Central memory CD4-positive, alpha-beta T cell (primary cell): ENCODE measurements around the gene NUTM2F.
"Not testable (repeated sequence)": the region's sequence is repeated elsewhere in the genome, so short reads cannot be mapped to it uniquely, and the experiment has no call there.

Source experiments
- DNase-seq: peaks from one replicate; pipeline ENCODE4 v3.0.0; 2022

NUTM2F gene

GRCh38 chr9:94315034-94315984, 13.1 kb downstream of the NUTM2F start:
- not testable (repeated sequence) for DNase-seq

- no peak for DNase-seq
Observed at GRCh38 chr9:94303321-94303720, 25.1 kb downstream of the NUTM2F start.

DNA sequence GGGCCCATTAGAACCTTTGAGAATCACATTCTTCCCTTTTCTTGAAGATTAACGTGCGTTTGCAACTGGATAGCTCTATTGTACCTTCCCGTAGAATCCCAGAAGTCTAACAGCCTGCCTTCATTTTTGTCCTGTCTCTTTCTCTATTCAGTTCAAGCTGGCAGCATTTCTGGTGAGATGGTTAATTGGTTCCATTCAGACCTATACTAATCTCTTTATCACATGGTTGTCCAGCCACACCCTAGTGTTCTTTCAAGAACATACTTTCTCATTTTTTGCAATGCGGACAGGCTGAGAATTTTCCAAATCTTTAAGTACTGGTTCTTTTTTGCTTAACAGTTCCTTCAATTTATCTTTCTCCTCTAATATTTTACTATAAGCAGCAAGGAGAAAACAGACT, 26.0 kb downstream of the NUTM2F start:
- DNase-seq, result no peak

DNA sequence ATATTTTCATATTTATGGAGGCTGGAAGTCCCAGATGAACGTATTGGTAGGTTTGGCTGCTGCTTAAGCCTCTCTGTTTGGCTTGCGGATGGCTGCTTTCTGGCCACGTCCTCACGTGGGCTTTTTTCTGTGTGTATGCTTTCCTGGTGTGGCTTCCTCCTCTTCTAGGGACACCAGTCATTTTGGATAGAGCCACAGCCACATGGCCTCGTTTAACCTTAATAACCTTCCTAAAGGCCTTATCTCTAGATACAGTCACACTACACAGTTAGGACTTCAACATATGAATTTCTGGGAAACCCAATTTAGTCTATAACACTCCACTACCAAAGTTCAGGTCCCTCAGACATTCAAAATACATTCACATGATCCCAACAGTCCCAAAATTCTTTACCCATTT, 26.9 kb downstream of the NUTM2F start:
- DNase-seq, result no peak

- DNase-seq, result no peak
Observed at GRCh38 chr9:94300470-94301301, 27.8 kb downstream of the NUTM2F start.

GRCh38 chr9:94298949-94299599, 29.4 kb downstream of the NUTM2F start:
- no peak for DNase-seq

- DNase-seq, result no peak
Observed at GRCh38 chr9:94289691-94290090, 38.8 kb downstream of the NUTM2F start.

- no peak for DNase-seq
Observed at GRCh38 chr9:94287877-94288513, 40.4 kb downstream of the NUTM2F start.

- no peak for DNase-seq
Observed at GRCh38 chr9:94286116-94286515, 42.3 kb downstream of the NUTM2F start.

DNA sequence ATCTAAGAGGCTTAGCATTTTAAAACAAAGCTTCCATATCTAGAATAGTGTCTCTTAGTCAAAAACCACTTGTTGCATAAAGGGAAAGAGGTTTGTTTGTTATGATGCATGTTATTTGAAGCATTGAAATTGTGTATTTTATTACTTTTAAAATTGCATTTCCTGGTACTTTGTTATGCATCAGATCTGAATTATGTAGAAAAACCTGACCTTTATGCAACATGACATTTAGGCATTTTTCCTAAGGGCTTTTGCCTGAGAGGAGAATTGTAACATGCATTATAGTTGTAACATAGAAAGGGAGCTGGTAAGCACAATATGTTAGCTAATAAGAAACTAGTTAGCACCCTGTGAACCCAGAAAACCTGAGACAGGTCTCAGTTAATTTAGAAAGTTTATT, 47.3 kb downstream of the NUTM2F start:
- DNase-seq, result no peak

GRCh38 chr9:94280409-94280989, 47.9 kb downstream of the NUTM2F start:
- no peak for DNase-seq

DNA sequence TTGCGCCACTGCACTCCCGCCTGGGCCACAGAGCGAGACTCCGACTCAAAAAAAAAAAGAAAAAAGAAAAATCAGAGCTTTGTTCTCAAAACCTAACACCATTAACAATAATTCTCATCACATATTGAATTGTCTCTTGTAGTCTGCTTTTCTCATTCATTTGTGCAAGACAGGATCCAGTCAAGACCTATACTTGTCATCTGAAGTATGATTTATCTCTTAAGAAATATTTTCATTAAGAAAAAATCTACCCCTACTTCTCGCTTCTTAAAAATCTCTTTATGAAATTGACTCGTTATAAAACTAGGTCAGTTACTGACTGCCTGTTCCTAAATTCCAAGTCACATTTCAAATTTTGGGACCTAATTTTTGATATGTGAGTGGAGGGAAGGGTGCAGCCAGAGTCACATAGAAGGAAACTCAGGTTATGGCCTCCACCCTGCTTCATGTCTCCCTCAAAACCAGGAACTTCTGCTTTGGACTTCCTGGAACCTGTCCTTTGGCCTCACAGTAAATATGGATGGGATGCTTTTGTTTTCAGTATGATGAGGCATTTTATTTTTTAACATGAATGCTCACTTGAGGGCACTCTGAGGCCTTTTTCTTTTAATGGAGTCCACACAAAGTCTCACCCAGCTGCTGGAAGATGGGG, 50.4 kb downstream of the NUTM2F start:
- no peak for DNase-seq

DNA sequence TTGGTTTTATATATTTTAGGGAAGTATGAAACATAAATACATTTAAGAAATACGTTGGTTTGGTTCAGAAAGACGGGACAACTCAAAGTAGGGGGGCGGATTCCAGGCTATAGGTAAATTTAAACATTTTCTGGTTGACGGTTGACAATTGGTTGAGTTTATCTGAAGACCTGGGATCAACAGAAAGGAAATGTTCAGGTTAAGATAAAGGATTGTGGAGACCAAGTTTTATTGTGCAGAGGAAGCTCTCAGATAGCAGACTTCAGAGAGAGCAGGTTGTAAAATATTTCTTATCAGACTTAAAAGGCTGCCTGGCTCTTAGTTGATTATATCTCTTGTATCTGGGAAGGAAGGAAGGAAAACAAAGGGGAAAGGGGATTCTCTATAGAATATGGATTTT, 51.4 kb downstream of the NUTM2F start:
- not testable (repeated sequence) for DNase-seq

GRCh38 chr9:94270009-94270408, 58.4 kb downstream of the NUTM2F start:
- no peak for DNase-seq

DNA sequence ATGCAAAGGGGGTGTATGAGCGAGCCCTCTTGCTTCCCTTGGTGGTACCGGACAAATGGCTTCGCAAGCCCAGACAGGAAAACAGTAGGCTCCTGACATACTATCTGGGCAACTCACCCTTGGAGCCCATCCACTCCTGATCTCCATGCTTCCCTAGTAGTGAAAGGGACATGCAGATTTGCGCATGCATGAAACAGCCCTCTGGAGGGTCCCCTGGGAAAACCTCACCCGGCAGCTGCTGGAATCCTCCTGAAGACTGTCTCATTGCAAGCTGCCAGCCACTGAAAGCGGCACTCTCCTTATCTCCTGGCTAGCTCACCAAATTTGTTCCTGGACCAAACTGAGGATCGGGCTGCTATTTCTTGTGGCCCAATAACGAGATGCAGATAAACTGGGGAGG, 59.2 kb downstream of the NUTM2F start:
- no peak for DNase-seq
